ENCODE measurements around the gene ARHGEF3.

ARHGEF3 gene

DNA sequence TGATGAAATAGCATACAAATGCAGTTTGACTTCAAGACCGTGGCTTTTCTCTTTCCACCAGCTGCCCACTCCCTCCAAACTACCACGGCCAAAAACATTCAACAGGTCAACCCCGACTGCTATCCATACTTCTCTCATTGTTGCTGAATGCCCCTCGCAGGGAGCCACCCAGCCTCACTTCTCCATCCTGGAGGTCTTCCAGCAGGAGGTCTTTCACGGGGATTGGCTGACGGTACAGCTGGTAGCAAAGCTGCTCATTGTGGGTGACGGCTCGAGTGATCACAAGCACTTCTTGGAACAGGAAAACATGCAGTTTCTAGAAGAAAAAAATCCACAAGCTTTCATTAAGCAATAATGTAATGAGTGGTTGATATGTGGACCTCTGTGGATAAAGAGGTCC is 69.6 kb downstream of the ARHGEF3 start:
- Histone ChIP-seq H3K4me1 (ENCODE audit: insufficient read depth, low read length, poor library complexity, severe bottlenecking) (peaks cover 18% of the 10 kb centered on the region), H4K20me1 (ENCODE audit: insufficient read depth, low read length, poor library complexity, severe bottlenecking) (no peaks in the 10 kb centered on the region), H2AFZ (ENCODE audit: low read length) (no peak overlapping the region), H3F3A (ENCODE audit: low read depth) (peaks cover 4% of the 10 kb centered on the region; the same call in 1 of the 2 replicates), H3K9me3 (ENCODE audit: insufficient read depth, low read depth, low read length) (no peaks in the 10 kb centered on the region), H3K9me2 (replicated peaks; ENCODE audit: low read depth, low read length) (no peaks in the 10 kb centered on the region), H3K4me3 (ENCODE audit: low read length, poor library complexity, severe bottlenecking) (no peak overlapping the region), H3K79me2 (ENCODE audit: insufficient read depth, low read length) (no peaks in the 10 kb centered on the region), H3K36me3 (ENCODE audit: insufficient read depth, low read length) (peaks cover 53% of the 10 kb centered on the region), H3K9ac (ENCODE audit: low read depth, low read length, poor library complexity, severe bottlenecking) (no peak overlapping the region), H3K27me3 (ENCODE audit: insufficient read depth, low read length, poor library complexity, severe bottlenecking) (no peaks in the 10 kb centered on the region), H3K4me2 (ENCODE audit: low read depth, low read length, poor library complexity, severe bottlenecking) (no peak overlapping the region)
- TF ChIP-seq EZH2phosphoT487 (IDR thresholded peaks at IDR 0.05; ENCODE audit: borderline replicate concordance) = no peak
- TF ChIP-seq, protein P1, sequence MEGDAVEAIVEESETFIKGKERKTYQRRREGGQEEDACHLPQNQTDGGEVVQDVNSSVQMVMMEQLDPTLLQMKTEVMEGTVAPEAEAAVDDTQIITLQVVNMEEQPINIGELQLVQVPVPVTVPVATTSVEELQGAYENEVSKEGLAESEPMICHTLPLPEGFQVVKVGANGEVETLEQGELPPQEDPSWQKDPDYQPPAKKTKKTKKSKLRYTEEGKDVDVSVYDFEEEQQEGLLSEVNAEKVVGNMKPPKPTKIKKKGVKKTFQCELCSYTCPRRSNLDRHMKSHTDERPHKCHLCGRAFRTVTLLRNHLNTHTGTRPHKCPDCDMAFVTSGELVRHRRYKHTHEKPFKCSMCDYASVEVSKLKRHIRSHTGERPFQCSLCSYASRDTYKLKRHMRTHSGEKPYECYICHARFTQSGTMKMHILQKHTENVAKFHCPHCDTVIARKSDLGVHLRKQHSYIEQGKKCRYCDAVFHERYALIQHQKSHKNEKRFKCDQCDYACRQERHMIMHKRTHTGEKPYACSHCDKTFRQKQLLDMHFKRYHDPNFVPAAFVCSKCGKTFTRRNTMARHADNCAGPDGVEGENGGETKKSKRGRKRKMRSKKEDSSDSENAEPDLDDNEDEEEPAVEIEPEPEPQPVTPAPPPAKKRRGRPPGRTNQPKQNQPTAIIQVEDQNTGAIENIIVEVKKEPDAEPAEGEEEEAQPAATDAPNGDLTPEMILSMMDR (conservative IDR thresholded peaks at IDR 0.05; ENCODE audit: low read length) = no peak

- Histone ChIP-seq H3K9me2 (replicated peaks; ENCODE audit: low read depth, low read length) (no peaks in the 10 kb centered on the region), H4K20me1 (ENCODE audit: insufficient read depth, low read length, poor library complexity, severe bottlenecking) (no peaks in the 10 kb centered on the region), H3K27me3 (ENCODE audit: insufficient read depth, low read length, poor library complexity, severe bottlenecking) (no peaks in the 10 kb centered on the region), H2AFZ (ENCODE audit: low read length) (0 out of 2 replicates have a peak overlapping the region, but pooled peaks have one; percentile 31), H3K4me1 (ENCODE audit: insufficient read depth, low read length, poor library complexity, severe bottlenecking) (peaks cover 13% of the 10 kb centered on the region), H3K79me2 (ENCODE audit: insufficient read depth, low read length) (no peaks in the 10 kb centered on the region), H3F3A (ENCODE audit: low read depth) (no peaks in the 10 kb centered on the region; the same call in 1 of the 2 replicates), H3K9ac (ENCODE audit: low read depth, low read length, poor library complexity, severe bottlenecking) (peak overlapping the region; percentile 12), H3K9me3 (ENCODE audit: insufficient read depth, low read depth, low read length) (no peaks in the 10 kb centered on the region), H3K4me3 (ENCODE audit: low read length, poor library complexity, severe bottlenecking) (no peak overlapping the region), H3K36me3 (ENCODE audit: insufficient read depth, low read length) (peaks cover 39% of the 10 kb centered on the region), H3K4me2 (ENCODE audit: low read depth, low read length, poor library complexity, severe bottlenecking) (peak overlapping the region; percentile 45)
- TF ChIP-seq, protein P1 (conservative IDR thresholded peaks at IDR 0.05; ENCODE audit: low read length) = no peak
- no peak for TF ChIP-seq EZH2phosphoT487 (IDR thresholded peaks at IDR 0.05; ENCODE audit: borderline replicate concordance)
Measured at GRCh38 chr3:56725175-56725574, 76.6 kb downstream of the ARHGEF3 start.

- Histone ChIP-seq H2AFZ (ENCODE audit: low read length) (0 out of 2 replicates have a peak overlapping the region, but pooled peaks have one; percentile 31), H3K27me3 (ENCODE audit: insufficient read depth, low read length, poor library complexity, severe bottlenecking) (no peaks in the 10 kb centered on the region), H3K4me2 (ENCODE audit: low read depth, low read length, poor library complexity, severe bottlenecking) (peak overlapping the region; percentile 45), H3K9me3 (ENCODE audit: insufficient read depth, low read depth, low read length) (no peaks in the 10 kb centered on the region), H3K9me2 (replicated peaks; ENCODE audit: low read depth, low read length) (no peaks in the 10 kb centered on the region), H4K20me1 (ENCODE audit: insufficient read depth, low read length, poor library complexity, severe bottlenecking) (no peaks in the 10 kb centered on the region), H3K36me3 (ENCODE audit: insufficient read depth, low read length) (peaks cover 35% of the 10 kb centered on the region), H3K79me2 (ENCODE audit: insufficient read depth, low read length) (no peaks in the 10 kb centered on the region), H3F3A (ENCODE audit: low read depth) (no peaks in the 10 kb centered on the region; the same call in 1 of the 2 replicates), H3K4me1 (ENCODE audit: insufficient read depth, low read length, poor library complexity, severe bottlenecking) (peaks cover 13% of the 10 kb centered on the region), H3K9ac (ENCODE audit: low read depth, low read length, poor library complexity, severe bottlenecking) (peak overlapping the region; percentile 12), H3K4me3 (ENCODE audit: low read length, poor library complexity, severe bottlenecking) (no peak overlapping the region)
- TF ChIP-seq, protein P1 (conservative IDR thresholded peaks at IDR 0.05; ENCODE audit: low read length) = no peak
- TF ChIP-seq EZH2phosphoT487 (IDR thresholded peaks at IDR 0.05; ENCODE audit: borderline replicate concordance) = no peak
Measured at GRCh38 chr3:56724676-56725075, 77.1 kb downstream of the ARHGEF3 start.

All from Loucy (cell line).